GM23338 (cell line): ENCODE results near the gene HNRNPL. TPM values are rescaled to one million over a fixed set of nuclear protein-coding genes. Genes with fewer than 3 reads are reported as not detected.

ENCODE experiments used
- ATAC-seq: fragments of 200-7000 bp; cut with Tn5 transposase; 3 replicates; pipeline ENCODE4 v1.9.1; 2020
- DNase-seq: peaks from one replicate; pipeline ENCODE4 v3.0.0-alpha.2; 2015; ENCODE audit warnings: low spot score
- H2AFZ ChIP-seq: fragments of 200-600 bp; sonication (generic); 2 replicates; pipeline ENCODE4 v1.8.0; 2016; ENCODE audit warnings: antibody characterized with exemption, mild to moderate bottlenecking, moderate library complexity
- H3F3A ChIP-seq: fragments of 200-600 bp; sonication (generic); replicated peaks from 2 replicates; pipeline ENCODE4 v1.8.0; 2017; ENCODE audit warnings: antibody characterized with exemption, mixed run types, low read depth
- H3K27ac ChIP-seq: fragments of 200-600 bp; sonication (generic); 2 replicates; pipeline ENCODE4 v1.6.1; 2016; ENCODE audit warnings: low read depth
- H3K27me3 ChIP-seq: fragments of 200-600 bp; sonication (generic); 2 replicates; pipeline ENCODE4 v1.8.0; 2016; ENCODE audit warnings: mild to moderate bottlenecking, mixed run types, moderate library complexity; ENCODE audit not compliant: insufficient read depth
- H3K36me3 ChIP-seq: fragments of 200-600 bp; sonication (generic); 2 replicates; pipeline ENCODE4 v1.8.0; 2016; ENCODE audit warnings: mild to moderate bottlenecking; ENCODE audit not compliant: insufficient read depth
- H3K4me1 ChIP-seq: fragments of 200-600 bp; sonication (generic); 2 replicates; pipeline ENCODE4 v1.8.0; 2016; ENCODE audit warnings: mild to moderate bottlenecking, moderate library complexity; ENCODE audit not compliant: insufficient read depth
- H3K4me2 ChIP-seq: fragments of 200-600 bp; sonication (generic); 2 replicates; pipeline ENCODE4 v1.7.1; 2017; ENCODE audit warnings: mixed run types
- H3K4me3 ChIP-seq: fragments of 200-600 bp; sonication (generic); 2 replicates; pipeline ENCODE4 v1.6.1; 2016; ENCODE audit warnings: mixed run types
- H3K79me2 ChIP-seq: fragments of 200-600 bp; sonication (generic); replicated peaks from 2 replicates; pipeline ENCODE4 v1.8.0; 2017; ENCODE audit warnings: mild to moderate bottlenecking; ENCODE audit not compliant: insufficient read depth
- H3K9me2 ChIP-seq: fragments of 200-600 bp; sonication (generic); 2 replicates; pipeline ENCODE4 v1.8.0; 2017; ENCODE audit not compliant: insufficient read depth
- H4K20me1 ChIP-seq: fragments of 200-600 bp; sonication (generic); replicated peaks from 2 replicates; pipeline ENCODE4 v1.8.0; 2017; ENCODE audit warnings: mild to moderate bottlenecking; ENCODE audit not compliant: insufficient read depth
- H3K27ac Mint-ChIP-seq: 2 replicates; pipeline ENCODE4 v1.8.0; 2020; ENCODE audit warnings: inconsistent platforms, mild to moderate bottlenecking, moderate library complexity, mixed read lengths
- H3K27me3 Mint-ChIP-seq: 3 replicates; pipeline ENCODE4 v1.8.0; 2022; ENCODE audit warnings: low read depth, mild to moderate bottlenecking, moderate library complexity, mixed read lengths, inconsistent platforms; ENCODE audit not compliant: insufficient read depth, poor library complexity
- H3K36me3 Mint-ChIP-seq: 3 replicates; pipeline ENCODE4 v1.8.0; 2021; ENCODE audit warnings: low read depth, mild to moderate bottlenecking, inconsistent platforms, moderate library complexity, mixed read lengths
- H3K4me1 Mint-ChIP-seq: 3 replicates; pipeline ENCODE4 v1.8.0; 2020; ENCODE audit warnings: mild to moderate bottlenecking, inconsistent platforms, mixed read lengths
- H3K4me3 Mint-ChIP-seq: 3 replicates; pipeline ENCODE4 v1.8.0; 2021; ENCODE audit warnings: moderate library complexity, mild to moderate bottlenecking, inconsistent platforms, mixed read lengths
- H3K9me3 Mint-ChIP-seq: 3 replicates; pipeline ENCODE4 v1.8.0; 2020; ENCODE audit warnings: moderate library complexity, mild to moderate bottlenecking, inconsistent platforms, mixed read lengths
- CREB1 ChIP-seq: fragments of 250-450 bp; sonication (Bioruptor Pico); IDR thresholded peaks from 2 replicates; pipeline ENCODE4 v1.5.0; 2020; ENCODE audit warnings: low read depth, mild to moderate bottlenecking, moderate library complexity
- CTCF ChIP-seq, 2 experiments: fragments of 200-600 bp in 1 of 2; sonication (generic) in 1 of 2; conservative IDR thresholded peaks; 2 replicates each; pipeline versions ENCODE4 v1.5.1 to v1.6.1; 2016 to 2017; ENCODE audit warnings: antibody characterized with exemption in 2 of 2, low read depth in 2 of 2, mild to moderate bottlenecking in 2 of 2, moderate library complexity in 1 of 2
- ETS1 ChIP-seq: IDR thresholded peaks from 2 replicates; pipeline ENCODE4 v1.6.1; 2016; ENCODE audit warnings: antibody characterized with exemption
- EZH2 ChIP-seq: fragments of 200-600 bp; sonication (generic); IDR thresholded peaks from one replicate; pipeline ENCODE4 v1.8.0; 2017; ENCODE audit warnings: antibody characterized with exemption, mild to moderate bottlenecking, low read depth; ENCODE audit not compliant: unreplicated experiment
- EZH2phosphoT487 ChIP-seq: fragments of 200-600 bp; sonication (generic); IDR thresholded peaks from one replicate; pipeline ENCODE4 v1.8.1; 2018; ENCODE audit warnings: antibody characterized with exemption; ENCODE audit not compliant: unreplicated experiment
- JUNB ChIP-seq: IDR thresholded peaks from one replicate; pipeline ENCODE4 v1.6.1; 2016; ENCODE audit warnings: antibody characterized with exemption; ENCODE audit not compliant: unreplicated experiment
- NANOG ChIP-seq: IDR thresholded peaks from 2 replicates; pipeline ENCODE4 v1.6.1; 2016; ENCODE audit warnings: antibody characterized with exemption, borderline replicate concordance
- POLR2AphosphoS5 ChIP-seq: IDR thresholded peaks from 2 replicates; pipeline ENCODE4 v1.6.1; 2016; ENCODE audit warnings: antibody characterized with exemption, low read depth
- REST ChIP-seq: IDR thresholded peaks from one replicate; pipeline ENCODE4 v1.6.1; 2018; ENCODE audit warnings: antibody characterized with exemption; ENCODE audit not compliant: unreplicated experiment
- STAT1 ChIP-seq: IDR thresholded peaks from one replicate; pipeline ENCODE4 v1.6.1; 2016; ENCODE audit warnings: antibody characterized with exemption; ENCODE audit not compliant: unreplicated experiment
- ZNF114 ChIP-seq: fragments of 250-450 bp; sonication (Bioruptor Pico); IDR thresholded peaks from 2 replicates; pipeline ENCODE4 v1.5.0; 2020; ENCODE audit warnings: mild to moderate bottlenecking, moderate library complexity
- ZNF331 ChIP-seq: fragments of 250-450 bp; sonication (Bioruptor Pico); IDR thresholded peaks from 2 replicates; pipeline ENCODE4 v1.5.0; 2020; ENCODE audit warnings: low read depth, mild to moderate bottlenecking, moderate library complexity
- ZNF462 ChIP-seq: fragments of 250-450 bp; sonication (Bioruptor Pico); IDR thresholded peaks from 2 replicates; pipeline ENCODE4 v1.5.0; 2020; ENCODE audit warnings: mild to moderate bottlenecking, moderate library complexity
- polyA plus RNA-seq: library from polyadenylated mRNA; unstranded; fragments of >200 nt; fragmentation: Nextera tagmentation; extraction: Ambion mirVana; gene quantifications from 2 replicates; pipeline ENCODE4 v1.2.1, GENCODE V29; 2016
- total RNA-seq: library from RNA; depleted of rRNA; stranded (reverse); fragments of >200 nt; shearing (Covaris generic); gene quantifications from 2 replicates; pipeline ENCODE4 v1.2.3, GENCODE V29; 2014

HNRNPL gene
- total and polyA plus RNA-seq, 2 experiments from 2014 or later, result 580 to 664 TPM

- peaks cover 9% of the 10 kb centered on the region for H3K4me1 Mint-ChIP-seq
- H3K36me3 Mint-ChIP-seq, result no peaks in the 10 kb centered on the region; the same call in 2 of the 3 replicates
- Histone ChIP-seq H3K4me1 (peaks cover 8% of the 10 kb centered on the region; the same call in 1 of the 2 replicates), H2AFZ (no peak overlapping the region), H3K36me3 (no peaks in the 10 kb centered on the region), H3K4me3 (no peak overlapping the region), H3K4me2 (no peak overlapping the region), H3K27ac (no peak overlapping the region), H3K79me2 (no peaks in the 10 kb centered on the region), H3F3A (no peaks in the 10 kb centered on the region), H4K20me1 (no peaks in the 10 kb centered on the region), H3K27me3 (peaks cover 11% of the 10 kb centered on the region), H3K9me2 (no peaks in the 10 kb centered on the region)
- DNase-seq (no peak), ATAC-seq (no peak)
- H3K4me3 Mint-ChIP-seq, result no peak overlapping the region; the same call in 2 of the 3 replicates
- no peak for TF ChIP-seq JUNB
- no peak for TF ChIP-seq EZH2phosphoT487
- TF ChIP-seq EZH2, result no peak
- no peak for TF ChIP-seq ZNF462 (CRISPR knock-in tag)
- no peak for TF ChIP-seq ZNF114 (CRISPR knock-in tag)
- TF ChIP-seq STAT1, result no peak
- no peak for TF ChIP-seq ZNF331 (CRISPR knock-in tag)
- no peak for TF ChIP-seq CTCF (conservative IDR thresholded peaks at IDR 0.05; ENCODE audit: low read depth in 2 of 2)
- no peak for TF ChIP-seq CREB1 (CRISPR knock-in tag)
- no peak for TF ChIP-seq ETS1
- TF ChIP-seq POLR2AphosphoS5, result no peak
- TF ChIP-seq NANOG, result no peak
- no peak for TF ChIP-seq REST
- no peaks in the 10 kb centered on the region; the same call in 2 of the 3 replicates for H3K9me3 Mint-ChIP-seq
- no peak overlapping the region for H3K27ac Mint-ChIP-seq
- H3K27me3 Mint-ChIP-seq, result peaks cover 13% of the 10 kb centered on the region
These were observed 45.2 kb upstream of the HNRNPL start for GRCh38 chr19:38894968-38895367.
